Tibial nerve (tissue), 4 donors: Measurements from ENCODE around the gene VRK3.

ENCODE experiments used
- CTCF ChIP-seq, 5 experiments: fragments of 200-600 bp in 3 of 5; fragments of 450-650 bp in 2 of 5; sonication (generic) in 3 of 5; IDR thresholded peaks; one replicate each; pipeline ENCODE4 v1.5.1; 2016 to 2019; ENCODE audit warnings: antibody characterized with exemption in 5 of 5, mild to moderate bottlenecking in 3 of 5, moderate library complexity in 2 of 5
- EP300 ChIP-seq, 2 donors: sonication (generic); formaldehyde crosslinking; IDR thresholded peaks; one replicate each; pipeline ENCODE4 v1.6.1; 2017; ENCODE audit warnings: antibody characterized with exemption in 2 of 2, mild to moderate bottlenecking in 1 of 2
- POLR2A ChIP-seq, 2 donors: fragments of 450-650 bp; IDR thresholded peaks; one replicate each; pipeline ENCODE4 v1.6.1; 2017; ENCODE audit warnings: antibody characterized with exemption in 2 of 2, mild to moderate bottlenecking in 2 of 2, moderate library complexity in 2 of 2

- TF ChIP-seq POLR2A (IDR thresholded peaks at IDR 0.05) (no peak), CTCF (IDR thresholded peaks at IDR 0.05) (peak; percentile 93 to 97 (median 95)), EP300 (IDR thresholded peaks at IDR 0.05) (no peak)
These were observed 87.3 kb downstream of the VRK3 start for GRCh38 chr19:49937750-49938381.
